ENCODE measurements around the gene PNKP.
A peak's percentile ranks its signal among the peaks of the same experiment; 100 is the strongest.

Gene PNKP

DNA sequence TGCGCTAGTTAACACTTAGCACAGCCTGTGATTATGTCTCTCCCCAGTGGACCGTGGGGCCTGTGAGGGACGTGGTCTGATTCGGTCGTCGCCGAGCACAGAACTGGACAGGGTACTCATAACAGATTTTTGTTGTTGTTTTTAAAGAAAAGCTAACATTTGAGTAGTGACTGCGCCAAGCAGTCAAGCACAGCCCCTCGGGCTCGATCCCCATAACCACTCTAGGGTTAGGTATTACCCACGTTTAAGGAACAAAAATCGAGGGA, 17.2 kb downstream of the PNKP start:
- TF ChIP-seq EZH2phosphoT487 (conservative IDR thresholded peaks at IDR 0.05; ENCODE audit: low read length), result no peak
- TF ChIP-seq, protein P1, sequence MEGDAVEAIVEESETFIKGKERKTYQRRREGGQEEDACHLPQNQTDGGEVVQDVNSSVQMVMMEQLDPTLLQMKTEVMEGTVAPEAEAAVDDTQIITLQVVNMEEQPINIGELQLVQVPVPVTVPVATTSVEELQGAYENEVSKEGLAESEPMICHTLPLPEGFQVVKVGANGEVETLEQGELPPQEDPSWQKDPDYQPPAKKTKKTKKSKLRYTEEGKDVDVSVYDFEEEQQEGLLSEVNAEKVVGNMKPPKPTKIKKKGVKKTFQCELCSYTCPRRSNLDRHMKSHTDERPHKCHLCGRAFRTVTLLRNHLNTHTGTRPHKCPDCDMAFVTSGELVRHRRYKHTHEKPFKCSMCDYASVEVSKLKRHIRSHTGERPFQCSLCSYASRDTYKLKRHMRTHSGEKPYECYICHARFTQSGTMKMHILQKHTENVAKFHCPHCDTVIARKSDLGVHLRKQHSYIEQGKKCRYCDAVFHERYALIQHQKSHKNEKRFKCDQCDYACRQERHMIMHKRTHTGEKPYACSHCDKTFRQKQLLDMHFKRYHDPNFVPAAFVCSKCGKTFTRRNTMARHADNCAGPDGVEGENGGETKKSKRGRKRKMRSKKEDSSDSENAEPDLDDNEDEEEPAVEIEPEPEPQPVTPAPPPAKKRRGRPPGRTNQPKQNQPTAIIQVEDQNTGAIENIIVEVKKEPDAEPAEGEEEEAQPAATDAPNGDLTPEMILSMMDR (IDR thresholded peaks at IDR 0.05; ENCODE audit: insufficient read depth, low read length, poor library complexity, severe bottlenecking), result no peak
- peak overlapping the region; percentile 23 for H2AFZ ChIP-seq (ENCODE audit: low read depth, low read length, severe bottlenecking)
- no peak overlapping the region for H3K27ac ChIP-seq (ENCODE audit: low read depth, low read length)
- H3K36me3 ChIP-seq (ENCODE audit: low read length), result no peaks in the 10 kb centered on the region
- peak overlapping the region; percentile 57 for H3K4me2 ChIP-seq (ENCODE audit: low read depth, low read length, poor library complexity, severe bottlenecking)
- no peaks in the 10 kb centered on the region for H3K9me3 ChIP-seq (ENCODE audit: insufficient read depth, low read length)
- H3F3A ChIP-seq (ENCODE audit: insufficient read depth), result peaks cover 15% of the 10 kb centered on the region
- no peaks in the 10 kb centered on the region for H3K9me2 ChIP-seq (replicated peaks; ENCODE audit: insufficient read depth, low read length)
- H3K4me3 ChIP-seq (ENCODE audit: insufficient read depth, low read length, poor library complexity, severe bottlenecking), result peak overlapping the region; percentile 32
- H3K79me2 ChIP-seq (ENCODE audit: insufficient read depth, low read length), result peaks cover 7% of the 10 kb centered on the region; the same call in 1 of the 2 replicates
- H4K20me1 ChIP-seq (ENCODE audit: low read depth, low read length), result 0 out of 2 replicates have a peak, but pooled peaks cover 3% of the 10 kb centered on the region
- no peaks in the 10 kb centered on the region for H3K27me3 ChIP-seq (ENCODE audit: low read length)
- peak overlapping the region; percentile 48; the same call in 1 of the 2 replicates for H3K9ac ChIP-seq (ENCODE audit: low read length)

GRCh38 chr19:49849433-49850220, 17.7 kb downstream of the PNKP start:
- Histone ChIP-seq H3K9me3 (ENCODE audit: insufficient read depth, low read length) (no peaks in the 10 kb centered on the region), H3K9me2 (replicated peaks; ENCODE audit: insufficient read depth, low read length) (no peaks in the 10 kb centered on the region), H3K36me3 (ENCODE audit: low read length) (no peaks in the 10 kb centered on the region), H3F3A (ENCODE audit: insufficient read depth) (peaks cover 15% of the 10 kb centered on the region), H2AFZ (ENCODE audit: low read depth, low read length, severe bottlenecking) (no peak overlapping the region), H3K4me2 (ENCODE audit: low read depth, low read length, poor library complexity, severe bottlenecking) (peak overlapping the region; percentile 57), H3K9ac (ENCODE audit: low read length) (no peak overlapping the region), H3K27me3 (ENCODE audit: low read length) (no peaks in the 10 kb centered on the region), H3K79me2 (ENCODE audit: insufficient read depth, low read length) (peaks cover 7% of the 10 kb centered on the region; the same call in 1 of the 2 replicates), H4K20me1 (ENCODE audit: low read depth, low read length) (0 out of 2 replicates have a peak, but pooled peaks cover 3% of the 10 kb centered on the region), H3K27ac (ENCODE audit: low read depth, low read length) (no peak overlapping the region), H3K4me3 (ENCODE audit: insufficient read depth, low read length, poor library complexity, severe bottlenecking) (no peak overlapping the region)
- TF ChIP-seq EZH2phosphoT487 (conservative IDR thresholded peaks at IDR 0.05; ENCODE audit: low read length), result no peak
- TF ChIP-seq, protein P1 (IDR thresholded peaks at IDR 0.05; ENCODE audit: insufficient read depth, low read length, poor library complexity, severe bottlenecking), result no peak

- H3K9me2 ChIP-seq (replicated peaks; ENCODE audit: insufficient read depth, low read length), result no peaks in the 10 kb centered on the region
- H3K27ac ChIP-seq (ENCODE audit: low read depth, low read length), result no peak overlapping the region
- H3K4me3 ChIP-seq (ENCODE audit: insufficient read depth, low read length, poor library complexity, severe bottlenecking), result no peak overlapping the region
- peaks cover 15% of the 10 kb centered on the region for H3F3A ChIP-seq (ENCODE audit: insufficient read depth)
- H3K9me3 ChIP-seq (ENCODE audit: insufficient read depth, low read length), result no peaks in the 10 kb centered on the region
- H2AFZ ChIP-seq (ENCODE audit: low read depth, low read length, severe bottlenecking), result no peak overlapping the region
- H3K27me3 ChIP-seq (ENCODE audit: low read length), result no peaks in the 10 kb centered on the region
- H3K9ac ChIP-seq (ENCODE audit: low read length), result no peak overlapping the region
- 0 out of 2 replicates have a peak, but pooled peaks cover 3% of the 10 kb centered on the region for H4K20me1 ChIP-seq (ENCODE audit: low read depth, low read length)
- H3K79me2 ChIP-seq (ENCODE audit: insufficient read depth, low read length), result peaks cover 6% of the 10 kb centered on the region; the same call in 1 of the 2 replicates
- no peak overlapping the region for H3K4me2 ChIP-seq (ENCODE audit: low read depth, low read length, poor library complexity, severe bottlenecking)
- no peaks in the 10 kb centered on the region for H3K36me3 ChIP-seq (ENCODE audit: low read length)
- TF ChIP-seq, protein P1 (IDR thresholded peaks at IDR 0.05; ENCODE audit: insufficient read depth, low read length, poor library complexity, severe bottlenecking), result no peak
- no peak for TF ChIP-seq EZH2phosphoT487 (conservative IDR thresholded peaks at IDR 0.05; ENCODE audit: low read length)
Observed at GRCh38 chr19:49848938-49849337, 18.4 kb downstream of the PNKP start.
